ENCODE measurements around the gene SLC7A4.
"Not testable (repeated sequence)": the region's sequence is repeated elsewhere in the genome, so short reads cannot be mapped to it uniquely, and the experiment has no call there.

Gene SLC7A4

DNA sequence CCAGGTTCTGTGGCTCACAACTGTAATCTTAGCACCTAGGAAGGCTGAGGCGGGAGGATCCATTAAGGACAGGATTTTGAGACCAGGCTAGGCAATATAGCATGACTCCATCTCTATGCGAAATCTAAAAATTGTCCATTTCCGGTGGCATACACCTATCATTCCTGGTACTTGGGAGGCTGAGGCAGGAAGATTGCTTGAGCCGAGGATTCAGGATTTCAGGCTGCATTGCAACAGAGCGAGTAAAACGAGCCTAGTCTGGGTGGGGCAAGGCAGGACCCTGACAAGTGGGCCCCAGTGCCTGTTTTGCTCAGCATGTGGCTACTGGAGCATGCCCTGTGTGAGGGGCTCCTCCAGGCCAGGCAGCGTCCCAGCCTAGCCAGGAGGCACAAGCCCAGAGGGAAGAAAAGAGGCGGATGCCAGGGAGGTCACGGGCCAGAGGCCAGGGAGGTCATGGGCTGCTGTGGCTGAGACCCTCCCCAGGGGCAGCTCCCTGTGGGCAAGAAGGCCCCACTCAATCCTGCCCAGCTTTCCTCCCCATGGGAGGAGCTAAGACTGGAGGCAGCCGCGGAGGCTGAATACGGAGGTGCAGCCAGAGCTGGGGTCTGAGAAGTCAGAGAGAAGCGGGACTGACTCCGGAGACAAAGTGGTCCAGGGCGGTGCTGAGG lies 21.8 kb upstream of the SLC7A4 start:
- DNase-seq (ENCODE audit: low read depth), result no peak
- TF ChIP-seq CTCF (IDR thresholded peaks at IDR 0.05; ENCODE audit: control insufficient read depth, insufficient read depth, low read depth, low read length, missing control alignments), result no peak
- no peak overlapping the region for H3K4me3 ChIP-seq (ENCODE audit: control insufficient read depth, low read depth, low read length)

- TF ChIP-seq CTCF (IDR thresholded peaks at IDR 0.05; ENCODE audit: control insufficient read depth, insufficient read depth, low read depth, low read length, missing control alignments), result no peak
- H3K4me3 ChIP-seq (ENCODE audit: control insufficient read depth, low read depth, low read length), result no peak overlapping the region
Observed at GRCh38 chr22:21052715-21053459, 20.5 kb upstream of the SLC7A4 start.

DNA sequence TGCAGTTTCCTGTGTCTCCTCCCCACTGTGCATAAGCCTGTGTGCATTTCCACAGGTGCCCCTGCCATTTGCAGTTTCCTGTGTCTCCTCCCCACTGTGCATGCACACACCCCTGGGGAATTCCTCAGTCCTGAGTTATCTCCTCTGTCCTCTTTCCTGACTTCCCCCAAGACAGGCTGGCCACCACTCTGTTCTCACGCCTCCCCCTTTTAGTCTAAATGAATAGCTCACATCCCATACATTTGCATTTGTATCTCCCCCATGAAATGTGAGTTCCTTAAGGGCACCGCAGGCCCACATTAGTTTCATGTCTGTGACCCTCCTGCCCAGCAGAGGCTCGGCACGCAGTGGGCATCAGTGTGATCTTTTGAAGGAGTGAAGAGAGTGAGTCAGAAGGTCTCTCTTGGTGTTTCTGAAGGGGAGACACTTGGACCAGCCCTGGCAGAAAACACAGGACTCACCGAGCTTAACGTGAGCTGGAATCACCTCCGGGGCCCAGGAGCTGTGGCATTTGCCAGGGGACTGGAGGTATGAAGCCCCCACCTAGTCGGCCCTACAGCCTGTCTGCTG lies 19.6 kb upstream of the SLC7A4 start:
- TF ChIP-seq CTCF (IDR thresholded peaks at IDR 0.05; ENCODE audit: control insufficient read depth, insufficient read depth, low read depth, low read length, missing control alignments), result no peak
- DNase-seq (ENCODE audit: low read depth), result no peak
- no peak overlapping the region for H3K4me3 ChIP-seq (ENCODE audit: control insufficient read depth, low read depth, low read length)

More at GRCh38 chr22:21052715-21053459, 20.5 kb upstream of the SLC7A4 start:
- DNase-seq (ENCODE audit: low read depth), result no peak

DNA sequence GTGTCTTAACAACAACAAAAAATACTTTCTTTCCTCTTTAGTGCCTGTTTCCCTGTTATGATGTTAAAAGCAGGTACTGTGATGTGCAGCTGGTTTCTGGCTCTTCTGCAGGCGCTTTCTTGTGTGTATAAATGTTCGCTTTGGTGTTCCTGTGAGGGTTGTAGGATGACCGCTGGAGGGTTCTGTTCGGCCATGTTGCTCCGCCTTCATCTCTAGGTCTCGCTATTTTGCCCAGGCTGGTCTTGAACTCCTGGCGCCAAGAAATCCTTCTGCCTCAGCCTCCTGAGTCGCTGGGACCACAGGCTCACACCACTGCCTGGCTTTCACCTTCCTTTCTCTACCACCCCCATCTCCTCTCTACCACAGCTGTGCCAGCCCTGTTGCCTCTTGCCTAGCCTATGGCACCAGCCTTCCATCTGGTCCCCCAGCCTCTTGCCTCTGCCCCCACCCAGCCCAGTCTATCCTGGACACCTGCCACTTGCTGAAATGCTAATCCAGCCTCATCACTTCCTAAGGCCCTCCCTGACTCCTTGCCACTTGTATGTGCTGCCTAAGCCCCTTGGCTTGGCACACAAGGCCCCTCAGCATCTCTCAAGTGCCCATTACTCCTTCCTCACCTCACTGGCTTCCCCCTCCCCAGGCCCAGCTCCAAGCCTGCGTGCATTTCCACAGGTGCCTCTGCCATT lies 18.9 kb upstream of the SLC7A4 start:
- DNase-seq (ENCODE audit: low read depth), result no peak
- H3K4me3 ChIP-seq (ENCODE audit: control insufficient read depth, low read depth, low read length), result no peak overlapping the region
- no peak for TF ChIP-seq CTCF (IDR thresholded peaks at IDR 0.05; ENCODE audit: control insufficient read depth, insufficient read depth, low read depth, low read length, missing control alignments)

GRCh38 chr22:21048965-21049364 lies 16.6 kb upstream of the SLC7A4 start:
- H3K4me3 ChIP-seq (ENCODE audit: control insufficient read depth, low read depth, low read length); DNase-seq (ENCODE audit: low read depth): not testable (repeated sequence)

GRCh38 chr22:21048448-21048847 lies 16.1 kb upstream of the SLC7A4 start:
- not testable (repeated sequence) for H3K4me3 ChIP-seq (ENCODE audit: control insufficient read depth, low read depth, low read length); DNase-seq (ENCODE audit: low read depth)

DNA sequence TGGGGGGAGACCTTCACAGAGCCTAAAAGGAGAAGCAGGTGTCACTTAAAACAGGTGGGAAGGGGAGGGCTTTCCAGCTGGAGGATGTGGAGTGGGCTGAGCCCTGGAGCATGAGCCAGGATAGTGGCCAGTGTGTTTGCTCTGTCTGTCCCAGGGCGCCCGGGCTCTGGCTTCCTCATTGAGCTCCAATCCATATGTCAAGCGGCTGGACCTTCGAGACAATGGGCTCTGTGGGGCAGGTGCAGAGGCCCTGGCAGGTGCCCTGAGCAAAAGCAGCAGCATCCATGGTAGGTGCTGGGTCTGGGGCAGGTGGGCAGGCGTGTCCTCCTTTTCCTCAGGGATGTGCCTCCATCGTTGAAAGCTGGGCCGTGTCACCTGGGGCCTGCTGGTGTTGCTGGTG lies 15.4 kb upstream of the SLC7A4 start:
- DNase-seq (ENCODE audit: low read depth), result no peak
- TF ChIP-seq CTCF (IDR thresholded peaks at IDR 0.05; ENCODE audit: control insufficient read depth, insufficient read depth, low read depth, low read length, missing control alignments), result no peak
- no peak overlapping the region for H3K4me3 ChIP-seq (ENCODE audit: control insufficient read depth, low read depth, low read length)
